SJCRH30 (cell line): ENCODE data around the gene RNF167. TPM values are rescaled to one million over a fixed set of nuclear protein-coding genes. Genes with fewer than 3 reads are reported as not detected.
A peak's percentile ranks its signal among the peaks of the same experiment; 100 is the strongest.

ENCODE experiments used
- DNase-seq, 2 experiments: peaks; one replicate each; pipeline ENCODE4 v3.0.0-alpha.2; 2015 to 2020
- H3K27ac ChIP-seq: fragments of 250-450 bp; sonication (Bioruptor Pico); 2 replicates; pipeline ENCODE4 v1.5.1; 2020; ENCODE audit warnings: mild to moderate bottlenecking, moderate library complexity
- H3K27me3 ChIP-seq: fragments of 250-450 bp; sonication (Bioruptor Pico); 2 replicates; pipeline ENCODE4 v1.5.1; 2020; ENCODE audit warnings: mild to moderate bottlenecking, moderate library complexity
- H3K36me3 ChIP-seq: fragments of 250-450 bp; sonication (Bioruptor Pico); 2 replicates; pipeline ENCODE4 v1.5.1; 2020; ENCODE audit warnings: mild to moderate bottlenecking, moderate library complexity
- H3K4me1 ChIP-seq: fragments of 250-450 bp; sonication (Bioruptor Pico); 2 replicates; pipeline ENCODE4 v1.5.1; 2020; ENCODE audit warnings: mild to moderate bottlenecking, moderate library complexity
- H3K4me3 ChIP-seq: fragments of 250-450 bp; sonication (Bioruptor Pico); 2 replicates; pipeline ENCODE4 v1.5.1; 2020; ENCODE audit warnings: mild to moderate bottlenecking, moderate library complexity
- H3K9me3 ChIP-seq: fragments of 250-450 bp; sonication (Bioruptor Pico); replicated peaks from 2 replicates; pipeline ENCODE4 v1.5.1; 2020; ENCODE audit warnings: mild to moderate bottlenecking, moderate library complexity
- total RNA-seq: library from RNA; depleted of rRNA; stranded (reverse); fragments of >200 nt; shearing (Covaris generic); gene quantifications from 2 replicates; pipeline ENCODE4 v1.2.3, GENCODE V29; 2014

Gene RNF167
- total RNA-seq, 1 experiment from 2014 or later: 35.7 TPM

DNA sequence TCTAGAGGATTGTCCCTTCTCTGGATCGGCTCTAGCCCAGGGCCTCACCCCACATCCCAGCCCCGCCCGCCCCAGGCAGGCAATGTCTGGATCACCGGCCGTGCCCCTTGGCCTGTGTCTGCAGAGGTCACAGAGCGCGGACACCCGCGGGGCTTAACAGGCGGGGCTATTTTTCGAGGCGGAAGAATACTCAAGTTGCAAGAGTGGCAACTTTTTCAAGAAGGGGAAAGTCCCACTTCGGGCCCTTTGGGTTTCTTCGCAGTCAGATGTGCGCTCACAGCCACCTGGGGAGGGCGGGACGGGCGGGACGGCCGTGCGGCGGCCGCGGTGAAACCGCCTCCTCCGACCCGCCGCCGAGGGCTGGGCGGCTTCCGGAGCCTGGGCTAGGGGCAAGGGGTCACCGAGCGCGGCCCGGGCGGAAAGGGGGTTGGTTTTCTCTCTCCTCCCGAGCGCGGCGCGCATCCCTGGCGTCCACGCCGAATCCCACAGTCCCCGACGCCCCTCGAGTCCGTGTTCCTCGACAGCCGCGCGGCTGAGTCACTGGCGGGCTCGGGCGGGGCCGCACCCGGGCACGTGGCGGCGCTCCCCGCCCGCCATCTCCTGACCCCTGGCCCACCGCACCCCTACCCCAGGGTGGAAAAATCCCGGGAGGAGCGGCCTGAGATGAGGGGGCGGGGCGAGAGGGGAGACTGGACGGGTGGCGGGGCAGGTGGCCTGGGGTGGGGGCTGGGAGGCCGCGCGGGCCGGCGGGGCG is 9.4 kb downstream of the RNF167 start:
- H3K9me3 ChIP-seq: no peaks in the 10 kb centered on the region
- DNase-seq: peak; percentile 81 to 85
- H3K27ac ChIP-seq: peak overlapping the region; percentile 98
- H3K36me3 ChIP-seq: peaks cover 40% of the 10 kb centered on the region
- H3K4me1 ChIP-seq: peaks cover 30% of the 10 kb centered on the region
- H3K4me3 ChIP-seq: peak overlapping the region; percentile 96
- H3K27me3 ChIP-seq: no peaks in the 10 kb centered on the region

DNA sequence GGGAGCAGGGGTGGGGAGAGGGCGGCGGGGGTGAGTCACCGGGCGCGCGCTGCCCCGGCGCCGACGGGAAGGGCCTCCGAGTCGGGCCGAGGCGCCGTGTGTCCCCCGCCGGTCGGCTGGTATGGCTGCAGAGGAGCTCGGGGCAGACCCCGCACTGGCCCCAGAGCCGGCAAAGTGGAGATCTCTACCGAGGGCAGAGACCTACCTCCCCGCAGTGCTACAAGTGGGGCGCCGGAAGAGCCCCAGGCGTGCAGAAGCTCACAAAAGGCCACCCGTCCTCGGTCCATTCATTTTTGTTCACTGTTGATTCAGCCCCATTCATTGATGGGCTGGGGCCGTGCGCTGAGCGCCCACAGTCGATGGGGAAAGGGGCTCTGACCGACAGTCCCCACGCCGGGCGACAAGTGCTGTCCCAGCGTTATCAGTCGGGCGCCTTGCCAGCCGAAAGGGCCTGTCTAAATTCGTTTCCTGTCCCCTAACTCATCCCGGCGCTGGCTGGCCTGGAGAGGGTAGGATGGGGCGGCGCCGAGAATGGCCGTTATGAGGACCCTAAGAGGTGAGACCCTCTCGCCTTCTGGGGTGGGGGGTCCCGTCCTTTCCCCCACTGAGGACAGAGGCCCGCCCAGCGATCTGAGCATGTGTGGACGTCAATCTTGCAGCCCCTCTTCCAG is 10.1 kb downstream of the RNF167 start:
- peak overlapping the region; percentile 98 for H3K27ac ChIP-seq
- peaks cover 23% of the 10 kb centered on the region for H3K4me1 ChIP-seq
- no peaks in the 10 kb centered on the region for H3K27me3 ChIP-seq
- no peaks in the 10 kb centered on the region for H3K9me3 ChIP-seq
- H3K36me3 ChIP-seq: peaks cover 33% of the 10 kb centered on the region
- DNase-seq: peak; percentile 63 to 70
- H3K4me3 ChIP-seq: peak overlapping the region; percentile 96

DNA sequence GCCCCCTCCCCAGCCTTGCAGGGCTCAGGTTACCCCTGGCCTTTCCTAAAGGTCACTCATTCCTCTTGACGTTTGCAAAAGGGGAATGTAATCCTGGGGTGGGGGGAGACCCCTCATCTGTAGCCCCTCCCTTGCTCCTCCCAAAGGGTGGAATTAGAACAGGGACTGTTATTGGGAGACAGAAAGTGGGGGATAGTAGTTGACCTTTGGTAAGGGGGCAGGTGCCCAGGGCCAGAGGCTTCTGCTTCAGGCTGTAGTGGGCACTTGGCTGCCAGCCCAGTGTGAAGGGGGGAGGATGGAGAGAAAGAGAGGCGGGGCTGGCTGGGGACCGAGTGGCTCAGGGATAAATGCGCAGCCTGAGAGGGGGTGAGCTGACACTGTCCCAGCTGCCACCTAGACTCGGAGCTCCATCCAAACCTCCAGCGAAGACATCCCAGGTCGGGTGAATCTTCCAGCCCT is 10.7 kb downstream of the RNF167 start, which contains the start of gene ENO3:
Gene ENO3, plus strand, starts transcription at position 374 of the 459 bp plus-strand sequence. CDS start 711 bp downstream, outside the sequence.
- Histone ChIP-seq H3K4me3 (peak within 1 kb of the TSS; percentile 96), H3K9me3 (no peaks in the 10 kb centered on the region), H3K4me1 (peaks cover 18% of the 10 kb centered on the region), H3K36me3 (peaks cover 27% of the 10 kb centered on the region), H3K27ac (peak within 1 kb of the TSS; percentile 98), H3K27me3 (no peaks in the 10 kb centered on the region)
- DNase-seq: peak; percentile 78

DNA sequence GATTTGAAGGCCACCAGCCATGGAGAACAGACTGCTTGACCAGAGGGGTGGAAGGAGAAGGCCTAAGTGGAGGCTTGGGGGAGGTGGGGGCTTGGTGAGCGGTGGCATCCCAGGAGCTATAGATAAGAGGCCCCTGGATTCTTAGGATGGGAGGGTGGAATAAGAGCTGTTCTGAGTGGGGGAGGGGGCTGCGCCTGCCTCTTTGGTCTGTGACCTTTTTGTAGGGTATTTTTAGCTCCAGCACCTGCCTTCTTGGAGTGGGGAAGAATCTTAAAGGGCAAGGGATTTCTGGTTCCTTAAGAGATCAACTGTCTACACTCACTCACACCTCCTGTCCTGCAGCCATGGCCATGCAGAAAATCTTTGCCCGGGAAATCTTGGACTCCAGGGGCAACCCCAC is 11.4 kb downstream of the RNF167 start:
- DNase-seq: no peak
- peaks cover 18% of the 10 kb centered on the region for H3K4me1 ChIP-seq
- peak overlapping the region; percentile 96 for H3K4me3 ChIP-seq

DNA sequence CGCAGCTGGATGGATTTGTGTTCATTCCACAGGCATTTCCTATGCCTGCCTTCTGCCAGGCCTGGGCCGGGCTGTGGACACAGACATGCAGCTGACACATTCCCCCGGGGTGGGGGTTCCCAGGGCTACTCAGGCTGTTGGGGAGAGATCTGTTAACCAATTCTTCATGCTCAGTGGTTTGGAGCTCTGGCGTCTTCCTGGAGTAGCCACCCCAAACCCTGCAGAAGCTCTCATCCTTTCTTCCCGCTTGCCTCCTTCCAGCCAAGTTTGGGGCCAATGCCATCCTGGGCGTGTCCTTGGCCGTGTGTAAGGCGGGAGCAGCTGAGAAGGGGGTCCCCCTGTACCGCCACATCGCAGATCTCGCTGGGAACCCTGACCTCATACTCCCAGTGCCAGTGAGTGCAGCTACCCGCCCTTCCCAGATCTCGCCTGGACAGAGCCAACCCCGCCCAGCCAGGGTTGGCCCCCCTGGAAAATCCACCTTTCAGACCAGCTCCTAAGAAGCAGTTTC is 13.4 kb downstream of the RNF167 start:
- Histone ChIP-seq H3K27me3 (no peaks in the 10 kb centered on the region), H3K27ac (peak overlapping the region; percentile 74), H3K36me3 (peaks cover 7% of the 10 kb centered on the region), H3K9me3 (no peaks in the 10 kb centered on the region), H3K4me3 (peak overlapping the region; percentile 96), H3K4me1 (peaks cover 18% of the 10 kb centered on the region)
- DNase-seq: peak; percentile 58 to 61

More for the DNA sequence above, 11.4 kb downstream of the RNF167 start:
- no peaks in the 10 kb centered on the region for H3K27me3 ChIP-seq
- peaks cover 23% of the 10 kb centered on the region for H3K36me3 ChIP-seq
- H3K27ac ChIP-seq: peak overlapping the region; percentile 98; the same call in 1 of the 2 replicates
- H3K9me3 ChIP-seq: no peaks in the 10 kb centered on the region

DNA sequence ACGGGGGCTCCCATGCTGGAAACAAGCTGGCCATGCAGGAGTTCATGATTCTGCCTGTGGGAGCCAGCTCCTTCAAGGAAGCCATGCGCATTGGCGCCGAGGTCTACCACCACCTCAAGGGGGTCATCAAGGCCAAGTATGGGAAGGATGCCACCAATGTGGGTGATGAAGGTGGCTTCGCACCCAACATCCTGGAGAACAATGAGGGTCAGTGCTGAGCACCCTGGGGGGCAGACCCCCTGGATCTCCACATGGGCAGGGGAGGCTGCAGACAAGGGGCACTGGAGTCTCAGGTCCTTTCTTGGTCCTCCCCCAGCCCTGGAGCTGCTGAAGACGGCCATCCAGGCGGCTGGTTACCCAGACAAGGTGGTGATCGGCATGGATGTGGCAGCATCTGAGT is 15.0 kb downstream of the RNF167 start:
- DNase-seq: no peak
- H3K9me3 ChIP-seq: no peaks in the 10 kb centered on the region
- H3K36me3 ChIP-seq: peaks cover 7% of the 10 kb centered on the region
- H3K4me1 ChIP-seq: peaks cover 31% of the 10 kb centered on the region
- H3K4me3 ChIP-seq: no peak overlapping the region
- H3K27ac ChIP-seq: no peak overlapping the region
- H3K27me3 ChIP-seq: no peaks in the 10 kb centered on the region

DNA sequence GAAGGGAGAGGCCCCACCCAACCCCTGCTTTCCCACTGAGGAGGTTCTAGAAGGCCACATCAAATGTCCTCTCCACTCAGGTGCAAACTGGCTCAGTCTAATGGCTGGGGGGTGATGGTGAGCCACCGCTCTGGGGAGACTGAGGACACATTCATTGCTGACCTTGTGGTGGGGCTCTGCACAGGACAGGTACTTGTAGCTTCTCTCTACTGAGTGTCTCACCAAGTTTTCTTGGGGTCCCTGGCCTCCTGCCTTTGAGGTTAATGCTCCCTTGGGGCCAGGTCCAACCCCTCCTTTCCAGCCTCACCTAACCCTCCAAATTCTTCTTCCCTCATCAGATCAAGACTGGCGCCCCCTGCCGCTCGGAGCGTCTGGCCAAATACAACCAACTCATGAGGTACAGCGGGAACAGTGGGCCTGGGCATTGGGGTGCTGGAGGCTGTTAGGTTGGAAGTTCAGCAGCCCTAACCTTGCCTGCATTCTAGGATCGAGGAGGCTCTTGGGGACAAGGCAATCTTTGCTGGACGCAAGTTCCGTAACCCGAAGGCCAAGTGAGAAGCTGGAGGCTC is 16.5 kb downstream of the RNF167 start:
- H3K27me3 ChIP-seq: no peaks in the 10 kb centered on the region
- no peak overlapping the region for H3K27ac ChIP-seq
- H3K9me3 ChIP-seq: no peaks in the 10 kb centered on the region
- H3K36me3 ChIP-seq: peaks cover 7% of the 10 kb centered on the region
- no peak overlapping the region for H3K4me3 ChIP-seq
- peaks cover 34% of the 10 kb centered on the region for H3K4me1 ChIP-seq
- DNase-seq: no peak

DNA sequence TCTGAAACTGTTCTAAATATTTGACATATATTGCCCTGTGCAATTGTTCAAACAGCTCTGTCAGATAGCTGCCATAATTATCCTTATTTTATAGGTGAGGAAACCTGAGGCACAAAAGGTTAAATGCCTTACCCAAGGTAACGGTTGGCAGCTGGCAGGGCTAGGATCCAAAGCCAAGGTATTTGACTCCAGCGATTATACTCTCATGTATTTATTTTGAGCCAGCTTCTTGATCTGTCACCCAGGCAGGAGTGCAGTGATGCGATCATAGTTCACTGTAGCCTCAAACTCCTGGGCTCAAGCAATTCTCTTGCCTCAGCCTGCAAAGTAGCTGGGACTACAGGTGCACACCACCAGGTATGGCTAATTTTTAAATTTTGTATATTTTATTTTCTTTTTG is 18.0 kb downstream of the RNF167 start:
- Histone ChIP-seq H3K27me3 (no peaks in the 10 kb centered on the region), H3K9me3 (no peaks in the 10 kb centered on the region), H3K27ac (no peak overlapping the region), H3K36me3 (peaks cover 7% of the 10 kb centered on the region), H3K4me3 (no peak overlapping the region), H3K4me1 (peaks cover 29% of the 10 kb centered on the region)
- DNase-seq: no peak

DNA sequence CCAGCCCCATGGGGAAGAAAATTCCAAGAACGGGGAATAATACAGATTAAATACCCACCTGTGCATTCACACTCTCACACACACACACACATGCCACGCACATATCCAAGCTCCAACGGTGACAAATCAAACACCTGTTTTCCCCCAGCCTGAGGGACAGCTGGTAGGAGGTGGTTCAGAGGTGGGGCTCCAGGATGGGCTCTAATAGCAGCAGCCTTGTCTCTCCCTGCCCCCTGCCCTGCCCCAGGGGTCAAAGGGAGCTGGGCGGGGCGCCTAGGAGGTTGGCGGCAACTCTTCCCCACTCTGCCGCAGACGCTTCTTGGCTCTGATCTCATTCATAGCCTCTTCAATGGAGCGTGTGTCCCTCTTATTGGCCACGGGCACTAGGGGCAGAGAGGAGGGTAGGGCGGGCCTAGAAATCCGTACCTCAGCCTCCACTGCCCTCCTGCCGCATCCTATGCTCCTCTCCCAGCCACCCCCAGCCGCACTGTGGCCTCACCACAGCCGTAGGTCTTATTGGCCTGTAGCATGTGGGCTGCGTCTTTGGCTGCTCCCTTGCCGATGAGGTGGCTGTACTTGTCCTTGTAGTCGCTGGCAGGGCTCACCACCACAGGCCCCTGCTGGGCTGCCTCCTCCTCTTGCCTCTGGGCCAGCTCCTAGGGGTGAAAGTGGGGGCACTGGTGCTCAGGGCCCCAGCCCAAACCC is 19.3 kb downstream of the RNF167 start:
- peak; percentile 53 to 67 for DNase-seq
- peaks cover under 1% of the 10 kb centered on the region; the same call in 1 of the 2 replicates for H3K36me3 ChIP-seq
- no peaks in the 10 kb centered on the region for H3K27me3 ChIP-seq
- H3K4me3 ChIP-seq: no peak overlapping the region
- no peaks in the 10 kb centered on the region for H3K9me3 ChIP-seq
- H3K27ac ChIP-seq: peak overlapping the region; percentile 62
- peaks cover 17% of the 10 kb centered on the region for H3K4me1 ChIP-seq

DNA sequence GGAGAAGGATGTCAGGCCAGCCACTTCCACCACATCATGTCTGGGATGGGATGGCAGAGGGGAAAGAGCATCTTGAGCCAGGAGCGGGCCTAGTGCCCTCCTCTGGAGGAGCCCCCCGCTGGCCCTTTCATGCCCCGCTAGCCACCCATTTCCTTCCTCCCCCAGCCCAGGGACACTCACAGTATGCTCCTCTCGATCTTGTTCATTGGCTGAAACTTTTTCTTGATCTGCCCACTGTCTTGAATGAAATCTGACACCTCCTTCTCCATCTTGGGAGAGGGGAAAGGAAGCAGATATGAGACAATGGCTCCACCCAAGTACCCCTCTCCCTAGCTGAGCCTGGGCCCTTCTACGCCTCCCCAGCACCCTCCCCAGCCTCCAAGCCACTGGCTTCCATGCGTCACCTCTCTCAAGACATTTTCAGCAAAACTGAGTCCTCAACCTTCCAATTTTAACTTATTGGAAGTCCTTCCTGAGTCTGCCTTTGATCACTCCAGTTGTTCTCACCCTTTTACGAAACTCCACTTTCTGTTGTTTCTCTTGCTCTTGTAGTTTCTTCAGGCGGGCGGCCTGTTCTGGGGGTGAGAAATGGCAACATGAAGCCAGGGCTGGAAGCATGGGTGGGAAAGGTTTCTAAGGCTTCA is 20.3 kb downstream of the RNF167 start:
- H3K4me3 ChIP-seq: no peak overlapping the region
- H3K4me1 ChIP-seq: peaks cover 17% of the 10 kb centered on the region
- no peak for DNase-seq
- no peaks in the 10 kb centered on the region for H3K27me3 ChIP-seq
- H3K36me3 ChIP-seq: no peaks in the 10 kb centered on the region
- H3K27ac ChIP-seq: no peak overlapping the region
- H3K9me3 ChIP-seq: no peaks in the 10 kb centered on the region

DNA sequence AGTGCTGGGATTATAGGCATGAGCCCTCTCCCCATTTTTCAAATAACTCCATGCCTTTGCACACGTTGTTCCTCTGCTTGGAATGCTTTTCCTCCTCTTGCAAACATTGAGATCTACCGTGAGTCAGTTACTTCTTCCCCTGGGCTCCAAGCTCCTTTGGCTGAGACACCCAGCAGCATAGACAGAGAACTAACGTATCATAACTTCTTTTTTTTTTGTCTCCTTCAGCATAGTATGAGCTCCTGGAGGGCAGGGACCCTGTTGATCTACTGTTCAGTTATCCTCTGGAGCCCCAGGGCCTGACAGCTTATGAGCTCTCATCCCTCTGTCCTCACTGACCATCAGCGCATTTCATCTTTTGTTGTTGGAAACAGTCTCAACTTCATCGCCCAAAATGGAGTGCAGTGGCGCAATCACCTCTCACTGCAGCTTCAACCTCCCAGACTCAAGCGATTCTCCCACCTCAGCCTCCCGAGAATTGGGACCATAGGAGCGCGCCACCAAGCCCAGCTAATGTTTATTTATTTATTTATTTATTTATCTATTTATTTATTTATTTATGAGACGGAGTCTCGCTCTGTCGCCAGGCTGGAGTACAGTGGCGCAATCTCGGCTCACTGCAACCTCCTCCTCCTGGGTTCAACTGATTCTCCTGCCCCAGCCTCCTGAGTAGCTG is 25.4 kb downstream of the RNF167 start:
- H3K9me3 ChIP-seq: no peaks in the 10 kb centered on the region
- 0 out of 2 replicates have a peak, but pooled peaks cover under 1% of the 10 kb centered on the region for H3K4me1 ChIP-seq
- no peaks in the 10 kb centered on the region for H3K36me3 ChIP-seq
- no peaks in the 10 kb centered on the region for H3K27me3 ChIP-seq
- no peak overlapping the region for H3K4me3 ChIP-seq
- no peak for DNase-seq
- no peak overlapping the region for H3K27ac ChIP-seq

DNA sequence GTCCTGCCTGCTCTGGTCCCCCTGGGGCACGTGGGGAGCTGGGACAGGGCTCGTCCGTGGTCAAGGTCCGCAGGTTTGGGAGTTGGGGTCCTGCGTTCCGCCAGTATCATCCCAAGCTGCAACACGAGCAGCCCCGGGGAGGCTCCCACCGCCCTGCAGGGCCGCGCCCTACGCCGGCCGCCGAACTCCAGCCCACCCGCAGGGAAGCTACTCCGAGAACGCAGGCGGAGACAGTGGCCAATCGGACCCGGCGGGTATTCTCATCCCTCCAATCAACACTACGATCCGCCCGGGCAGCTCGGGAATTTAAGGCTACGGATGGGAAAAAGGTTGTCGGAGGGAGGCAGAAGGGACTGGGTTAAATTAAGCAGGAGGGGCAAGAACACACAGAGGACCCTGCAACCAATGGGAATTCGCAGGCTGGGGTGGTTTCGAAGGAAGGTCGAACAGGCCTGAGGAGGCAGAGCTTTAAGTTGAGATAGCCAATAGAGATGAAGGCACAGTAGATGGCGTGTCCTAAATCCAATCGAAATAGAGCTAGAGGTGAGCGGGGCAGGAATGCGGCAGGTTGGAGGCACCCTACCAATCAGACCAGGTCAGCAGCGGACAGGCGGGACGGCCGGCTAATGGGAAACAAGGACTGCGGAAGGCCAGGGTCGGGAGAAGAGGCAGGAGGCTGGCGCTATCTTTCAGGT is 26.9 kb downstream of the RNF167 start:
- peak overlapping the region; percentile 83 for H3K27ac ChIP-seq
- no peaks in the 10 kb centered on the region for H3K4me1 ChIP-seq
- DNase-seq: peak; percentile 97
- H3K9me3 ChIP-seq: no peaks in the 10 kb centered on the region
- no peaks in the 10 kb centered on the region for H3K36me3 ChIP-seq
- no peaks in the 10 kb centered on the region for H3K27me3 ChIP-seq
- peak overlapping the region; percentile 75 for H3K4me3 ChIP-seq
